Sigmoid colon (tissue), 7 donors: ENCODE results near the gene MARCHF11. TPM values are rescaled to one million over a fixed set of nuclear protein-coding genes. Genes with fewer than 3 reads are reported as not detected.

Experiments
- DNase-seq: peaks from one replicate; pipeline ENCODE4 v3.0.0-alpha.2; 2019
- H3K27ac ChIP-seq, 4 donors: fragments of 200-600 bp; sonication (generic); one replicate each; pipeline ENCODE4 v1.5.1; 2016 to 2019; ENCODE audit warnings: mild to moderate bottlenecking in 1 of 4
- H3K27me3 ChIP-seq, 3 donors: fragments of 200-600 bp; sonication (generic); one replicate each; pipeline ENCODE4 v1.5.1; 2019; ENCODE audit warnings: mild to moderate bottlenecking in 1 of 3
- H3K36me3 ChIP-seq, 4 donors: fragments of 200-600 bp; sonication (generic); one replicate each; pipeline ENCODE4 v1.5.1; 2016 to 2019
- H3K4me1 ChIP-seq, 4 donors: fragments of 200-600 bp; sonication (generic); one replicate each; pipeline ENCODE4 v1.5.1; 2017 to 2019
- H3K4me3 ChIP-seq, 4 donors: fragments of 200-600 bp; sonication (generic); one replicate each; pipeline ENCODE4 v1.5.1; 2017 to 2019; ENCODE audit warnings: mild to moderate bottlenecking in 2 of 4, moderate library complexity in 1 of 4
- H3K9me3 ChIP-seq, 4 donors: fragments of 200-600 bp in 3 of 4; sonication (generic) in 3 of 4; one replicate each; pipeline versions ENCODE4 v1.5.1 to v1.6.1; 2013 to 2019
- CTCF ChIP-seq, 4 experiments: fragments of 450-650 bp in 3 of 4; fragments of 200-600 bp in 1 of 4; IDR thresholded peaks; one replicate each; pipeline ENCODE4 v1.5.1; 2016 to 2019; ENCODE audit warnings: antibody characterized with exemption in 4 of 4, mild to moderate bottlenecking in 3 of 4, moderate library complexity in 2 of 4
- EP300 ChIP-seq, 4 donors: sonication (generic); formaldehyde crosslinking; IDR thresholded peaks; one replicate each; pipeline ENCODE4 v1.6.1; 2017; ENCODE audit warnings: antibody characterized with exemption in 4 of 4
- POLR2A ChIP-seq, 2 donors: fragments of 450-650 bp; IDR thresholded peaks; one replicate each; pipeline ENCODE4 v1.6.1; 2016; ENCODE audit warnings: antibody characterized with exemption in 2 of 2, mild to moderate bottlenecking in 2 of 2, moderate library complexity in 2 of 2
- POLR2AphosphoS5 ChIP-seq, 4 donors: sonication (generic); formaldehyde crosslinking; IDR thresholded peaks; one replicate each; pipeline ENCODE4 v1.6.1; 2017; ENCODE audit warnings: antibody characterized with exemption in 4 of 4
- WGBS, 2 donors: extraction: QIAGEN DNeasy Blood & Tissue Kit; methylation state at CpG; one replicate each; pipeline ENCODE4 v1.1.7; 2013; 5-methylcytosine and 5-hydroxymethylcytosine counted together
- intact Hi-C: fragments of 100-400 bp; cut with DNase I; formaldehyde crosslinking; loops from one replicate; pipeline ENCODE4 v1.15.1; 2023
- polyA plus RNA-seq, 3 donors: library from polyadenylated mRNA; stranded (reverse); fragments of 200-250 nt; gene quantifications; one replicate each; pipeline ENCODE4 v1.2.3, GENCODE V29; 2013
- total RNA-seq, 4 donors: library from RNA; depleted of rRNA; stranded (reverse); fragments of >200 nt; gene quantifications; one replicate each; pipeline ENCODE4 v1.1.0, GENCODE V29; 2016
- donor health status: healthy with polysubstance abuse.
- donor health status: Bipolar disorder and iron deficiency.
- donor health status: healthy.

Gene MARCHF11
- total and polyA plus RNA-seq, 7 donors = not detected

- no peaks in the 10 kb centered on the region for H3K27me3 ChIP-seq
- no peak for DNase-seq
- no peaks in the 10 kb centered on the region for H3K9me3 ChIP-seq
- H3K4me1 ChIP-seq = no peaks in the 10 kb centered on the region
- H3K36me3 ChIP-seq = no peaks in the 10 kb centered on the region
- no peak overlapping the region for H3K27ac ChIP-seq
- H3K4me3 ChIP-seq = no peak overlapping the region
- TF ChIP-seq CTCF (IDR thresholded peaks at IDR 0.05) (no peak), EP300 (IDR thresholded peaks at IDR 0.05) (no peak), POLR2A (IDR thresholded peaks at IDR 0.05) (no peak), POLR2AphosphoS5 (IDR thresholded peaks at IDR 0.05) (no peak)
- intact Hi-C loops = no loop called here
- 54 to 66% methylated on average over 2 of the region's 2 CpGs for whole genome bisulfite sequencing, 2 donors
These were observed 74.6 kb downstream of the MARCHF11 start for GRCh38 chr5:16104961-16105360.

GRCh38 chr5:16095612-16096011 is 84.0 kb downstream of the MARCHF11 start:
- TF ChIP-seq POLR2A (IDR thresholded peaks at IDR 0.05) (no peak), POLR2AphosphoS5 (IDR thresholded peaks at IDR 0.05) (no peak), CTCF (IDR thresholded peaks at IDR 0.05) (no peak), EP300 (IDR thresholded peaks at IDR 0.05) (no peak)
- 31 to 48% methylated on average over 5 of the region's 5 CpGs for WGBS, 2 donors

GRCh38 chr5:16090270-16090669 is 89.3 kb downstream of the MARCHF11 start:
- 84 to 91% methylated on average over 6 of the region's 6 CpGs for WGBS, 2 donors
- H3K27ac ChIP-seq = no peak overlapping the region
- TF ChIP-seq EP300 (IDR thresholded peaks at IDR 0.05) (no peak), POLR2A (IDR thresholded peaks at IDR 0.05) (no peak), POLR2AphosphoS5 (IDR thresholded peaks at IDR 0.05) (no peak), CTCF (IDR thresholded peaks at IDR 0.05) (no peak)
- no peak for DNase-seq
- no peaks in the 10 kb centered on the region for H3K9me3 ChIP-seq
- H3K4me3 ChIP-seq = no peak overlapping the region
- H3K36me3 ChIP-seq = no peaks in the 10 kb centered on the region
- intact Hi-C loops = no loop called here
- H3K4me1 ChIP-seq = no peaks in the 10 kb centered on the region
- H3K27me3 ChIP-seq = peaks cover 0 to 3% (median 0%) of the 10 kb centered on the region in 3 donors

More at GRCh38 chr5:16095612-16096011, 84.0 kb downstream of the MARCHF11 start:
- H3K9me3 ChIP-seq = no peaks in the 10 kb centered on the region
- intact Hi-C loops = no loop called here
- H3K27me3 ChIP-seq = peaks cover 0 to 3% (median 0%) of the 10 kb centered on the region in 3 donors
- no peaks in the 10 kb centered on the region for H3K36me3 ChIP-seq
- no peak overlapping the region for H3K4me3 ChIP-seq
- H3K27ac ChIP-seq = no peak overlapping the region
- H3K4me1 ChIP-seq = no peaks in the 10 kb centered on the region
- no peak for DNase-seq

- Histone ChIP-seq H3K4me1 (no peaks in the 10 kb centered on the region), H3K27ac (no peak overlapping the region), H3K36me3 (no peaks in the 10 kb centered on the region), H3K27me3 (no peaks in the 10 kb centered on the region), H3K4me3 (no peak overlapping the region), H3K9me3 (no peaks in the 10 kb centered on the region)
- no peak for DNase-seq
- no peak for TF ChIP-seq CTCF (IDR thresholded peaks at IDR 0.05)
- TF ChIP-seq EP300 (IDR thresholded peaks at IDR 0.05) = no peak
- TF ChIP-seq POLR2A (IDR thresholded peaks at IDR 0.05) = no peak
- TF ChIP-seq POLR2AphosphoS5 (IDR thresholded peaks at IDR 0.05) = no peak
- intact Hi-C loops = no loop called here
- WGBS, 2 donors = 82 to 90% methylated on average over 4 of the region's 4 CpGs
These were observed 96.6 kb downstream of the MARCHF11 start for GRCh38 chr5:16082982-16083381.

GRCh38 chr5:16082053-16082452 is 97.5 kb downstream of the MARCHF11 start:
- no peak for TF ChIP-seq POLR2A (IDR thresholded peaks at IDR 0.05)
- TF ChIP-seq CTCF (IDR thresholded peaks at IDR 0.05) = no peak
- TF ChIP-seq EP300 (IDR thresholded peaks at IDR 0.05) = no peak
- TF ChIP-seq POLR2AphosphoS5 (IDR thresholded peaks at IDR 0.05) = no peak
- H3K36me3 ChIP-seq = no peaks in the 10 kb centered on the region
- intact Hi-C loops = no loop called here
- H3K27me3 ChIP-seq = no peaks in the 10 kb centered on the region
- no peak overlapping the region for H3K27ac ChIP-seq
- WGBS, 2 donors = 74 to 76% methylated on average over 7 of the region's 7 CpGs
- H3K4me1 ChIP-seq = no peaks in the 10 kb centered on the region
- DNase-seq = no peak
- no peak overlapping the region for H3K4me3 ChIP-seq
- H3K9me3 ChIP-seq = no peaks in the 10 kb centered on the region
